GM18873 (cell line): Measurements from ENCODE around the gene FAM131B.

Experiments used
- ATAC-seq: cut with Tn5 transposase; IDR thresholded peaks from one replicate; pipeline ENCODE4 v1.9.1; 2021; ENCODE audit warnings: mild to moderate bottlenecking, moderate library complexity, moderate number of reproducible peaks; ENCODE audit not compliant: unreplicated experiment, low FRiP score

The FAM131B gene

DNA sequence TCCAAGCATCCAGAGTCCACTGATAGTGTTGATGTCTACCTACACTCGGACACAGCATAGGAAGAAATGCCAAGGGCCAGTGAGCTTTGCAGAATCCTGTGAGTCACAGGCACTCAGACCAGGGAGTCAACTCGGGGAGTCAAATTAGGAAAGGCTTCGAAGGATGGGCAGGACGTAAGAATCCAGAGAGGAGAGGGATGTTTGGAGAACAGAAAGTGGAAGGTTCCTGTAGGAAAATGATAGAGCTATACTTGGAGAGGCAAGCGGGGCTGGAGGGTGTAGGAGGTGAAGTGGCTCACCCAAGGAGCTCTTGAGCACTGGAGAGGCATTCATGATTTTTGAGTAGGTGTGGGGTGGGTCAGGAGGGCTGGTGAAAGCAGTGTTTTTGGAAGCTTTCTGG, 21.6 kb upstream of the FAM131B start:
- ATAC-seq = no peak

DNA sequence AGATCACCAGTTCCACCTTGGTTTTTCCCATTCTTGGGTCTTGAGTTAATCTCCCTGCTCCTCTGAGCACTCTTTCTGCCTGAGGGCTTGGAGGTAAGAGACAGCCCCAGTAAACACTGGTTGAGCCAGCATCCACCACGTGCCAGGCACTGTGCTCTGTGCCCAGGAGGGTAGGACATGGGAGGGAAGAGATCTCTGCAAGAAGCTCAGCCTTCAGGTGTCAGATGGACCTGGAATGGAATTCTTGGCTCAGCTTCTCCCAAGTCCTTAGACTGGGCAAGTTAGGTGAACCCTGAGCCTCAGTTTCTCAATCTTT, 21.1 kb upstream of the FAM131B start:
- ATAC-seq = no peak

DNA sequence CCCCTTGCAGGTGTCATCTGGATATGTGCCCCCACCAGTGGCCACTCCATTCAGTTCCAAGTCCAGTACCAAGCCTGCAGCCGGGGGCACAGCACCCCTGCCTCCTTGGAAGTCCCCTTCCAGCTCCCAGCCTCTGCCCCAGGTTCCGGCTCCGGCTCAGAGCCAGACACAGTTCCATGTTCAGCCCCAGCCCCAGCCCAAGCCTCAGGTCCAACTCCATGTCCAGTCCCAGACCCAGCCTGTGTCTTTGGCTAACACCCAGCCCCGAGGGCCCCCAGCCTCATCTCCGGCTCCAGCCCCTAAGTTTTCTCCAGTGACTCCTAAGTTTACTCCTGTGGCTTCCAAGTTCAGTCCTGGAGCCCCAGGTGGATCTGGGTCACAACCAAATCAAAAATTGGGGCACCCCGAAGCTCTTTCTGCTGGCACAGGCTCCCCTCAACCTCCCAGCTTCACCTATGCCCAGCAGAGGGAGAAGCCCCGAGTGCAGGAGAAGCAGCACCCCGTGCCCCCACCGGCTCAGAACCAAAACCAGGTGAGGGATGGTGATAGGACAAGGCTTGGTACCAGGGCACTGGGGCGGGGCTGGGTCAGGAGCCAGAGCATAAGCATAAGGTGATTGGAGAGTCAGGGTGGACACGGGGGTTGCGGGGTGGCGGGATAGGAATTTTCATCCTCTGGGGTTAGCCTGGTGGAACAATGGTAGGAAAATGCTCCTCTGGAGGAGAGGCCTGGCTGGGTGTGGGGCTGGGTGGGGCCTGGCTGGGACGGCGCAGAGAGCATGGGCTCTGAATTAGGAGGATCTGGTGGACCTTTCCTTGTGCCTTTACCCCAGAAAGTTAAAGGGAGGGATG, 20.5 kb upstream of the FAM131B start:
- ATAC-seq = no peak

DNA sequence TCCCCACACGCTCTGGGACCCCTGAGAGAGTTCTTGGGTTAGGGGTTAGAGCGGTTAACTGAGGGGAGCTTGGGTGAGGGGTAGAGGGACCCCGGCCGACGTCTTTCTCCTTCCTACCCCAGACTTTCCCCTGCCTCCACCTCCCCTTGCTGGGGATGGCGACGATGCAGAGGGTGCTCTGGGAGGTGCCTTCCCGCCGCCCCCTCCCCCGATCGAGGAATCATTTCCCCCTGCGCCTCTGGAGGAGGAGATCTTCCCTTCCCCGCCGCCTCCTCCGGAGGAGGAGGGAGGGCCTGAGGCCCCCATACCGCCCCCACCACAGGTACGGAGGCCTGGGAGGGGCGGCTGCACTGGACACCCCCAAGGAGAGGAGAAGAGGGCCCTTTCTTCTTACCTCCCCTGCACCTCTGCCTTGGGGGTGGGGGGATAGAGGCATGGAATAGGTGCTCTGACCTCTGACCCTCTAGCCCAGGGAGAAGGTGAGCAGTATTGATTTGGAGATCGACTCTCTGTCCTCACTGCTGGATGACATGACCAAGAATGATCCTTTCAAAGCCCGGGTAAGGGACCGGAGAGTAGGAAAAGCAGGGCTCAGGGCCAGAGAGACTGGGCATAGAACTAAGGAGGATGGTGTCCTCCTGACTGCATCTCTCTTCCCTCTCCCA, 19.7 kb upstream of the FAM131B start:
- no peak for ATAC-seq

GRCh38 chr7:143381427-143382125, 19.1 kb upstream of the FAM131B start:
- ATAC-seq = peak; percentile 11

DNA sequence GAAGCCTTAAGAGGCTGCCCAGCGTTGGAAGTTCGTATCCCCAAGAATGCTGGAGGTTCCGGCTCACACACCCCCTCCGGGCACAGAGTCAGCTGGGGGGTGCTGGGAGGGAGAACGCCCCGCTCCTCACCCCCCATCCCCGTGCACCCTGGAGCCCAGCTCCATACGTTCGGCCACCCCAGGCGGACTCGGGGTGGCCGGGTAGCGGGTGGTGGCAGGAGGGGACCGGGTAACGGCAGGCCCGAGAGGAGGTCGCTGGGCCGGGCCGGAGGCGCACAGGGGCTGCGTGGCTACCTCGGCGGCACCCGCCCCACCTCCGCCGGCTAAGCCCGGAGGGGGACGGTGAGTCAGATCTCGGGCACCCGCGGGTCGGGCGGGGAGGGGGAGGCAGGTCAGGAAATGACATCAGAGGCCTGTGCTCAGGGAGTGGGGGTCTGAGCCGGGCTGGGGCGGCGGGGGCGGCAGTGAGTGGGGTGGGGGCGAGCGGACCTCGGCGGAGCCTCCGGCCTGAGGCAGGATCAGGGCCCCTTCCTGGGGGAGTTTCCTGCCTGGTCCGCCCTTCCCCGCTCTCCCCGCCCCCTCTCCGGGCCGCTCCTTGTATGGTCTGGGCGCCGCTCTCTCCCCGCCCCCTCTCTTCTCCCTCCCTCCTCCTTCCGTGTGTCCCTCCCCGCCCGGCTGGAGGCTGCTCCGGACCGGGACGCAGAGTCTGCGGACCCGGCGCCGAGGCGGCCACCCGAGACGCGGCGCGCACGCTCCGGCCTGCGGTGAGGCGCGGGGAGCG, 18.3 kb upstream of the FAM131B start, which contains the start of gene ZYX:
Gene ZYX, plus strand, starts transcription at position 700 of the 781 bp plus-strand sequence. CDS start 227 bp downstream, outside the sequence.
- peak; percentile 57 for ATAC-seq

DNA sequence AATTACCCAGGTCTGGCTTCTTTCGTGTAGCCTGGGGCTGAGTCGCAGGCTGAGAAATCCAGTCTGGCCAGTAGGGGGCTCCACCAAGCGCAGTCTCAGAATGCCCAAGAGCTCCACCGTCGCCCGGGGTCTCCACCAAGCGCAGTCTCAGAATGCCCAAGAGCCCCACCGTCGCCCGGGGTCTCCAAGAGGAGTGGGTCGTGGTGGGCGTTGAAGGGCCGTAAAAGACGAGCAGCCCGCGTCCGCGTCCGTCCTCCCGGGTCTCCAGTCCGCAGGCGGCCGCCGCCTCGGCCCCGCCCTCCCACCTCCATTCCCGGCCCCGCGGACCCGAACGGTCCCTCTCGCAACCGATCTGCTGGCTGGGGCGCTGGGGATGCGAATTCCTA, 17.7 kb upstream of the FAM131B start:
- peak; percentile 61 for ATAC-seq

GRCh38 chr7:143379611-143380259, 17.2 kb upstream of the FAM131B start:
- peak; percentile 18 for ATAC-seq

DNA sequence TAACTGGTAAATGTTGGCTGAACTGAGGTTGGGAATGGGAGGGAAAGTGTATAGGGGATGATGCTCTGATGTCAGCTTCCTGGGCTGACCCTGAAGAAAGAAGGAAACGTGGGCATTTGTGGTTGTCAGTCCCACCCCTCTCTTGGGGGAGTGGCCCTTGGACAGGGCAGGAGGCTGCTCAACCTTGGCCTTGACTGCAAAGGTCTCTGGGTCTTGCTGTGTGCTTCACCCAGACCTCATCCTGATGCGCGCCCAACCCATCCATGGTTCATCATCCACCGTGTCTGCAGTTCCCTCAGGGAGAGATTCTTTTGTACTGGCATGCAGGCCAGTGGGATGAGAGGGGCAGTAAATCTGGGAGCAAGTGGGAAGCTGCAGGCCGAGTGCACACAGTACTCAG, 13.9 kb upstream of the FAM131B start:
- ATAC-seq = no peak

DNA sequence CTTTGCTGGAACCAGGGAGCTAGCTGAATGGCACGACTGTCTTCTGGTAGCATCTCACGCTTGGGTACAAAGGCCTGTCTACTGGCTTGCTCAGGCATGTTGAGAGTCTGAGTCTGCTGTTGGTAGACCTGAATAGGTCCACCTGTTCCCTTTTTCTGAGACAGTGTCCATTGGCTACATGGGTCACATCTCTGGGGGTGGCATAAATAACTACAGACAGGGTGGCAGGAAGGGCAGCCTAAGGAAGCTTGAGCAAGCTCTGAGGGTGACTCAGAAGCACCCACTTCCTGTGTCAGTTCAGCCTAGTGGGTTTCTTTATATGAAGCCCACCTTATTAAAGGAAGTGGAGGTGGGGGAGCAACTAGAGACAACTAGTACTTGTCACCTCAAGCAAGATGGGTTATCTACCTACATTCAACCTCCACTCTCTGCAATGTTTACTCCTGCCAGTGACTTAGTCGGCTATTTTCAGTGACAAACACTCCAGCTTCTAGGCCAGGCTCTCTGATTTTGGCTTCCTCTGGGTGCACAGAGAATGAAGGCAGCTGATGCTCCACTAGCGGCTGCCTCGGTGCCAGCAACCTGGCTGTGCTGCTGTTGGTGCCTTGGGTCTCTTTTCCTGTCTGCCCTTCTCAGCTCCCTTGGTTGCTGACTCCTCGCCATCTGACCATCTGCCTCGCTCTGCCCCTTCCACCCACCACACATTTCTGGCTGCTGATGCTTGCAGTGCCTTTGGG, 13.0 kb upstream of the FAM131B start:
- no peak for ATAC-seq

- ATAC-seq = no peak
Measured at GRCh38 chr7:143374561-143374960, 12.0 kb upstream of the FAM131B start.

DNA sequence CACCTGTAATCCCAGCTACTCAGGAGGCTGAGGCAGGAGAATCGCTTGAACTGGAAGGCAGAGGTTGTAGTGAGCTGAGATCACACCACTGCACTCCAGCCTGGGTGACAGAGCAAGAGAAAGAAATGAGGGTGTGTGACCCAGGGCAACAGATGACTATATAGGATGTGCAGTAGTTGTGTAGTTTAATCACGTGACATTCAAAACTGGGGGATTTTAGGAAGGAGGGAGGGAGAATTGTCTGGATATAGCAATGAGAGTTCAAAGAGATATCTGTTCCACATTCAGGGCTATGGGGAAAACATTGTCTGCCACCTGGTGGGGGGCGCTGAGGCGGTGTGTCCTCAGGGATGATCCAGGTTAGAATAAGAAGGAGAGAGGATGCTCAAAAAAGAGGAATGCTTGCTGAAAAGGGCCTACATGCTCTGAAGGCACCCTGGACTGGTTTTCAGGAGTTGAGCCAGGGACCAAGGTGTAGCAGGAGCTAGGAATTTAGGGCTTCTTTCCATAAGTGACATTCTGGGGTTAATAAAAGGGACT, 10.8 kb upstream of the FAM131B start:
- ATAC-seq = no peak

- no peak for ATAC-seq
Measured at GRCh38 chr7:143372070-143372469, 9.6 kb upstream of the FAM131B start.

- no peak for ATAC-seq
Measured at GRCh38 chr7:143369678-143370651, 7.5 kb upstream of the FAM131B start.

DNA sequence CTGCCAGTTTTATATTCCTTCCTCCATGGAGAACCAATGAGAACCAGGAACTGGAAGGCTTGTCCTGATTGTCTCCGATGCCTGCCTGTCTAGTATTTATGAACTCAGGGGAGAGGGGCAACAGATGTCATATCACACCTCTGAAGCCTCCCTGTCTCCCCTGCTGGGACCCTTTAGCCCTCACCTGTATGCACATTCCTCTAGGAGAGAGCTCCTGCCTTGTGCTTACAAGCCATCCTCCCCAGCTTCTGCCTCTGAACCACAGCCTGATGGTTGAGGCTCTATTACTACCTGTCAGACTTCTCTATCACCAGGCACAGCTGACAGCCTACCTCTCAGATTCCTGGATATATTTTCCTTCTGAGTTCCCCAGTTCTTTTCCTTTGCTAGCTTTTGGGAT, 5.9 kb upstream of the FAM131B start:
- ATAC-seq = no peak

- no peak for ATAC-seq
Measured at GRCh38 chr7:143367972-143368371, 5.5 kb upstream of the FAM131B start.

- ATAC-seq = no peak
Measured at GRCh38 chr7:143363016-143363937, 764 bp upstream of the FAM131B start.
